Activated CD4-positive, alpha-beta memory T cell treated with anti-CD3 and anti-CD28 coated beads for 36 hours (primary cell): ENCODE results near the gene IRF9. TPM values are rescaled to one million over a fixed set of nuclear protein-coding genes. Genes with fewer than 3 reads are reported as not detected.

Experiments
- CTCF ChIA-PET: fragments of 350-600 bp; sonication (Branson Sonifier 250); formaldehyde crosslinking; loops from one replicate; lab custom pipeline; 2021; ENCODE audit warnings: antibody characterized with exemption, inconsistent platforms; lab: Charles Lee
- POLR2A ChIA-PET: fragments of 350-600 bp; sonication (Branson Sonifier 250); formaldehyde crosslinking; loops from one replicate; lab custom pipeline; 2021; ENCODE audit warnings: antibody characterized with exemption; lab: Charles Lee
- DNase-seq: peaks from one replicate; pipeline ENCODE4 v3.0.0-alpha.2; 2020
- H3K27ac Mint-ChIP-seq: one replicate; pipeline ENCODE4 v1.8.0; 2021; ENCODE audit warnings: mixed read lengths
- H3K27me3 Mint-ChIP-seq: one replicate; pipeline ENCODE4 v1.8.0; 2021; ENCODE audit warnings: mixed read lengths
- H3K36me3 Mint-ChIP-seq: one replicate; pipeline ENCODE4 v1.8.0; 2021; ENCODE audit warnings: mixed read lengths
- H3K4me1 Mint-ChIP-seq: one replicate; pipeline ENCODE4 v1.8.0; 2021; ENCODE audit warnings: low read depth, mixed read lengths
- H3K4me3 Mint-ChIP-seq: one replicate; pipeline ENCODE4 v1.8.0; 2021; ENCODE audit warnings: mild to moderate bottlenecking, mixed read lengths
- H3K9me3 Mint-ChIP-seq: one replicate; pipeline ENCODE4 v1.8.0; 2021; ENCODE audit warnings: mixed read lengths
- intact Hi-C: fragments of 100-400 bp; cut with micrococcal nuclease; formaldehyde crosslinking; loops from one replicate; pipeline ENCODE4 v1.15.1; 2023
- microRNA-seq: library from miRNA; unstranded; fragments of <30 nt; microRNA quantifications from one replicate; pipeline ENCODE4 v1.2.0, GENCODE V29; 2022; ENCODE audit warnings: borderline number of aligned reads, borderline microRNAs expressed, borderline replicate concordance
- total RNA-seq, 2 experiments: library from RNA; stranded (reverse); gene quantifications; one replicate each; pipeline ENCODE4 v1.2.3, GENCODE V29; 2021

The IRF9 gene
- total RNA-seq, 2 experiments from 2014 or later: 158 to 172 TPM

- Mint-ChIP-seq H3K4me1 (peaks cover 31% of the 10 kb centered on the region), H3K4me3 (no peak overlapping the region), H3K36me3 (peaks cover 72% of the 10 kb centered on the region), H3K9me3 (peaks cover 8% of the 10 kb centered on the region), H3K27me3 (no peaks in the 10 kb centered on the region), H3K27ac (peak overlapping the region; percentile 5)
- DNase-seq: no peak
- ChIA-PET POLR2A (interaction anchor here (3.7 kb wide), 1 partner anchor 12 kb away, joined by 14 read pairs; the partner anchor contains the start of gene TM9SF1), CTCF (interaction anchor here (1.1 kb wide), 1 partner anchor 8 kb away, joined by 3 read pairs; the partner anchor contains the start of gene MDP1)
- intact Hi-C loops: no loop called here
Observed at GRCh38 chr14:24207104-24207551, 46.1 kb downstream of the IRF9 start.

DNA sequence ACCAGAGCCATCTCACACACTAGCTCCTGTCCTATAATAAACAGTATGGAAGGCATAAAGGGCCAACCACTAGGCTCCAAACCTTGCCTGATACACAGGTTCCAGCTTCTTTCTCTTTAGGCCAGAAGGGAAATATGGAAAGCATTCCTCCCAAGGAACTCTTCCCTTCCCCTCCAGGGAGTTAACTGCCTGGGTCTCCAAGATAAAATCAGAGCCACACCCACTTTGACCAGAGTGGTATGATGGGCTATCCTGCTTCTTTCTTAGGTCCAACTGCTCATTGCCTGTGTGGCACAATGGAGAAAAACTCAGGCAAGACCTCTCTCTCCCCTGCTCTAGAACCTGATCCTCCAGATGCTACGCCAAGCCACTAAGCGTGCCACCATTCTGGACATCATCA lies 46.6 kb downstream of the IRF9 start:
- no peak for DNase-seq
- Mint-ChIP-seq H3K36me3 (peaks cover 67% of the 10 kb centered on the region), H3K27me3 (no peaks in the 10 kb centered on the region), H3K4me3 (no peak overlapping the region), H3K4me1 (peaks cover 35% of the 10 kb centered on the region), H3K9me3 (peaks cover 6% of the 10 kb centered on the region), H3K27ac (no peak overlapping the region)
- ChIA-PET CTCF (interaction anchor here (1.1 to 2.2 kb wide), 2 partner anchors 8 to 100 kb away, joined by 3 to 8 read pairs; partner anchors contain the start of genes CIDEB and MDP1), POLR2A (interaction anchor here (3.7 kb wide), 1 partner anchor 12 kb away, joined by 14 read pairs; the partner anchor contains the start of gene TM9SF1)
- intact Hi-C loops: no loop called here

GRCh38 chr14:24211311-24211710 lies 50.2 kb downstream of the IRF9 start:
- peak overlapping the region; percentile 84 for H3K4me3 Mint-ChIP-seq
- POLR2A ChIA-PET: interaction anchor here (1.4 kb wide), 1 partner anchor 27 kb away, joined by 3 read pairs; no protein-coding TSS in a partner anchor
- H3K9me3 Mint-ChIP-seq: no peaks in the 10 kb centered on the region
- no peak for DNase-seq
- peaks cover 50% of the 10 kb centered on the region for H3K36me3 Mint-ChIP-seq
- peaks cover 54% of the 10 kb centered on the region for H3K4me1 Mint-ChIP-seq
- intact Hi-C loops: no loop called here
- H3K27ac Mint-ChIP-seq: peak overlapping the region; percentile 95
- CTCF ChIA-PET: interaction anchor here (0.7 to 1.2 kb wide), 4 partner anchors 16 to 122 kb away, joined by 3 read pairs; partner anchors contain the start of genes IPO4, IRF9 and TM9SF1
- no peaks in the 10 kb centered on the region for H3K27me3 Mint-ChIP-seq

DNA sequence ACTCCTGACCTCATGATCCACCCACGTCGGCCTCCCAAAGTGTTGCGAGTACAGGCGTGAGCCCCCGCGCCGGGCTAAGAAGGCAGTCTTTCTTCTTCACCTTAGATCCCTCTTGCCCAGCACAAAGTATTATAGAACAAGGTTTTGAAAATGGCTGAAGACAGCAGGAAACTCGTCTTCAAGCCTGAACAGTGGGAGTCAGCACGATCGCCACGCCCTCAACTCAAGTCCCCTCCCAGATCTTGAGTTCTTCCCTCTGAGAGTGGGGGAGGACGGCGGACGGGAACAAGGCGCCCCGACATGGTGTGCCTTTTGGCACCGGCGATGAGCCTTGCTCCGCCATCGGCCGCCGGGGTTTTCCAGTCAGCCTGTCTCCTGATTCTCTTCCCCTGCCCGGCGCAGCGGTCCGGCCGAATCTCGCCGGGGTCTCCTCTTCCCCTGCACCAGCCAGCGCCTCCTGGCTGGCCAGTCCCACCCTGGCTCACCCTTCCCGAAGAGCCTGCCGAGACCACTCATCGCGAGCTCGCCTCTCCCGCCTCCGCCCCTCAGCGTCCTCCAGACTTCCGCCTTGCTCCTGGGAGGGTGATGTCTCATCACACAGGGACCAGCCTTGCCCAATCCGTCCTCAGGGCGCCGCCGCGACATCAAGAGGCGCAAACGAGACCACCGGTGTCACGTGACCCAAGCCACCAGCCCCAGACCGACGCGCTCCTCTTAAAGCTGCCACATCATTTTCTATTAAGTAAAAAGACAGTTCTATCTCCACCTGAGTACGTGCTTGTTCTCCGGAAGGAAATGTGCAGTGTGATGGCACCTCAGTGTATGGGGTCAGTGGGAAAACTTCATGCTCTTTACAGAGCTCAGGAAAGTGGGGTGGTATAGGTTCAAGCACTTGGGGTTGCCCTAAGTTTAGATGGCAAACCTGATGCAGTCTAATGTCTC lies 52.1 kb downstream of the IRF9 start, which contains the start of gene CHMP4A:
CHMP4A (minus strand) TSS at position 565 of the 942 bp plus-strand sequence; CDS start at position 516, 49 bp downstream.
- POLR2A ChIA-PET: interaction anchor here (0.6 to 2.5 kb wide), 23 partner anchors 10 to 217 kb away, joined by 3 to 14 read pairs (median 4); partner anchors contain the start of genes CBLN3, DCAF11, EMC9 and GMPR2
- intact Hi-C loops: loop anchor here (1.0 kb wide), 12 partner anchors 18 to 229 kb away; partner anchors contain the start of genes DCAF11, DHRS1, EMC9 and GMPR2

DNA sequence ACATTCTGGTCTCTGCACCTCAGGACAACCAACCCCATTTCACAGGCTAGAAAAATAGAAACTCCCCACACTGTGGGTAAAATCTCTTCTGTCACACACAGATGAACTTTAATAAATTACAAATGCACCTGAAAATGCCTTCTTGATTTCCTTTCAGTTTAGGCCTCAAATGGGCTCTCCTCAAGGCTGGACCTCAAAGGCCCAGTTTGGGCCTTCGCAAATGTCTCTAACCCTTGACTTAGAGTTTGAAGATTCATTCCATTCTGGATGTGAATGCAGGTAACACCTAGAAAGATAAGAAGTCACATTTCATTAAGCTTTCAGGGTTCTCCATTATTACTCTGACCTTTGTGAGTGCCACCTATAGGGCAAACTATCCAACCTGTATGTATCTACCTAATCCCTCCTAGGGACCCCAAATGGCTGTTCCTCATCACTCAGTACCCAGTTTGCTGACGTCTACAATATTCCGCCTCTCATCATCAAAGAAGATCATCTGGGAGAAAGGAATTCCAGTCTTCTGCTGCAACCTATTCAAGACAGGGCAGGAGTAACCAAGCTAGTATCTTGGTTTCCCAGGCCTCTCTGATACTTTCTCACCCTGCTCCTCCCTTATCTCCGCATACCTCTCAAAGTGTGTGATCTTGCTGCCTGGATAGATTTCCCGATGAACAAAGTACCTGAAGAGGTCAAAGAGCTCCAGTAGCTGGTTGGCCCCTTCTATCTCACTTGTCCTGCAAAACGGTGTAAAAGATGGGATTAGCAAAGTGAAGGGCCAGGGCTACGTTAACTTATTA lies 53.0 kb downstream of the IRF9 start:
- H3K27me3 Mint-ChIP-seq: no peaks in the 10 kb centered on the region
- ChIA-PET POLR2A (interaction anchor here (0.6 to 2.6 kb wide), 26 partner anchors 10 to 910 kb away, joined by 3 to 20 read pairs (median 4); partner anchors contain the start of genes CBLN3, DCAF11, EMC9 and GMPR2), CTCF (interaction anchor here (0.6 to 4.6 kb wide), 15 partner anchors 18 to 222 kb away, joined by 3 to 39 read pairs (median 3); partner anchors contain the start of genes CIDEB, IPO4, IRF9 and KHNYN)
- peak overlapping the region; percentile 84 for H3K4me3 Mint-ChIP-seq
- no peak for DNase-seq
- intact Hi-C loops: loop anchor here (1.0 kb wide), 12 partner anchors 18 to 228 kb away; partner anchors contain the start of genes DCAF11, DHRS1, EMC9 and GMPR2
- peaks cover 36% of the 10 kb centered on the region for H3K36me3 Mint-ChIP-seq
- peak overlapping the region; percentile 95 for H3K27ac Mint-ChIP-seq
- H3K9me3 Mint-ChIP-seq: no peaks in the 10 kb centered on the region
- peaks cover 47% of the 10 kb centered on the region for H3K4me1 Mint-ChIP-seq

More for the DNA sequence above, 52.1 kb downstream of the IRF9 start, which contains the start of gene CHMP4A:
- no peaks in the 10 kb centered on the region for H3K9me3 Mint-ChIP-seq
- H3K27me3 Mint-ChIP-seq: no peaks in the 10 kb centered on the region
- peaks cover 48% of the 10 kb centered on the region for H3K4me1 Mint-ChIP-seq
- H3K36me3 Mint-ChIP-seq: peaks cover 39% of the 10 kb centered on the region
- peak within 1 kb of the TSS; percentile 84 for H3K4me3 Mint-ChIP-seq
- peak within 1 kb of the TSS; percentile 95 for H3K27ac Mint-ChIP-seq
- CTCF ChIA-PET: interaction anchor here (0.6 to 4.6 kb wide), 14 partner anchors 17 to 223 kb away, joined by 3 to 39 read pairs (median 4); partner anchors contain the start of genes CIDEB, IPO4, IRF9 and KHNYN
- DNase-seq: peak; percentile 99

- Mint-ChIP-seq H3K27me3 (no peaks in the 10 kb centered on the region), H3K4me3 (peak within 1 kb of the TSS; percentile 84), H3K9me3 (no peaks in the 10 kb centered on the region), H3K36me3 (peaks cover 21% of the 10 kb centered on the region), H3K27ac (peak within 1 kb of the TSS; percentile 94), H3K4me1 (peaks cover 41% of the 10 kb centered on the region)
- POLR2A ChIA-PET: interaction anchor here (0.6 to 2.6 kb wide), 16 partner anchors 8 to 110 kb away, joined by 3 to 20 read pairs (median 4); partner anchors contain the start of genes CIDEB, DHRS1, GMPR2 and IPO4
- intact Hi-C loops: loop anchor here (1.0 kb wide), 1 partner anchor 82 kb away; no protein-coding TSS in a partner anchor
- CTCF ChIA-PET: interaction anchor here (0.7 to 4.6 kb wide), 27 partner anchors 8 to 220 kb away, joined by 3 to 39 read pairs (median 4); partner anchors contain the start of genes CIDEB, DCAF11, DHRS1 and IRF9
- DNase-seq: peak; percentile 92
Observed at GRCh38 chr14:24215495-24216344, 54.7 kb downstream of the IRF9 start, which contains the start of gene MDP1. TSS of gene MDP1 (minus strand) at chr14:24216066. CDS start at chr14:24215955, 111 bp downstream.

Small RNAs within 50 kb of the gene (microRNA-seq; reads per million reads assigned to microRNA genes)
- not detected for gene MIR7703

Other genes with a start within 250 kb of the IRF9 start
- gene DHRS4, start 207.5 kb upstream of the IRF9 start, total RNA-seq: 10 to 100 TPM; 25.7 to 27.0 TPM
- gene DHRS4L2, start 172.3 kb upstream of the IRF9 start, total RNA-seq: 10 to 100 TPM; 27.6 to 29.6 TPM
- gene CARMIL3, start 109.3 kb upstream of the IRF9 start, total RNA-seq: under 1 TPM; 0.75 to 1.00 TPM
- not detected for gene CPNE6, start 89.7 kb upstream of the IRF9 start, total RNA-seq
- 100 to 1,000 TPM; 118 to 125 TPM for gene PCK2, start 67.0 kb upstream of the IRF9 start, total RNA-seq
- gene DCAF11, start 46.5 kb upstream of the IRF9 start, total RNA-seq: 10 to 100 TPM; 85.6 to 91.8 TPM
- 1 to 10 TPM; 1.2 to 1.9 TPM for gene NRL, start 46.3 kb upstream of the IRF9 start, total RNA-seq
- gene FITM1, start 30.6 kb upstream of the IRF9 start, total RNA-seq: under 1 TPM in 1 of 2 experiments, not detected in 1; 0.86 TPM
- 100 to 1,000 TPM; 403 to 427 TPM for gene PSME1, start 25.1 kb upstream of the IRF9 start, total RNA-seq
- 10 to 100 TPM; 40.0 to 40.9 TPM for gene EMC9, start 19.7 kb upstream of the IRF9 start, total RNA-seq
- gene PSME2, start 14.7 kb upstream of the IRF9 start, total RNA-seq: 100 to 1,000 TPM; 404 to 411 TPM
- 10 to 100 TPM; 75.5 to 80.4 TPM for gene RNF31, start 13.8 kb upstream of the IRF9 start, total RNA-seq
- gene REC8, start 10.8 kb downstream of the IRF9 start, total RNA-seq: 10 to 100 TPM; 24.9 to 27.9 TPM
- gene IPO4, start 27.6 kb downstream of the IRF9 start, total RNA-seq: 10 to 100 TPM; 69.5 to 72.6 TPM
- gene TM9SF1, start 34.2 kb downstream of the IRF9 start, total RNA-seq: 10 to 100 TPM; 23.7 to 26.7 TPM
- under 1 TPM in 1 of 2 experiments, not detected in 1; 0.50 TPM for gene TSSK4, start 44.4 kb downstream of the IRF9 start, total RNA-seq
- gene CHMP4A, start 52.2 kb downstream of the IRF9 start, total RNA-seq: 10 to 100 TPM; 79.0 to 84.6 TPM
- gene MDP1, start 54.8 kb downstream of the IRF9 start, total RNA-seq: 10 to 100 TPM; 14.2 to 15.8 TPM
- 100 to 1,000 TPM; 202 to 213 TPM for gene NEDD8, start 71.1 kb downstream of the IRF9 start, total RNA-seq
- 10 to 100 TPM; 56.9 to 64.6 TPM for gene GMPR2, start 71.7 kb downstream of the IRF9 start, total RNA-seq
- gene TINF2, start 81.4 kb downstream of the IRF9 start, total RNA-seq: 100 to 1,000 TPM in 1 of 2 experiments, 10 to 100 TPM in 1; 94.9 to 101 TPM
- gene TGM1, start 101.9 kb downstream of the IRF9 start, total RNA-seq: 1 to 10 TPM; 3.7 to 4.5 TPM
- gene RABGGTA, start 110.3 kb downstream of the IRF9 start, total RNA-seq: 10 to 100 TPM; 39.5 to 40.6 TPM
- gene DHRS1, start 138.5 kb downstream of the IRF9 start, total RNA-seq: 10 to 100 TPM; 14.7 to 14.9 TPM
- 10 to 100 TPM; 30.7 to 30.9 TPM for gene NOP9, start 138.6 kb downstream of the IRF9 start, total RNA-seq
- 10 to 100 TPM; 22.6 to 25.8 TPM for gene CIDEB, start 146.7 kb downstream of the IRF9 start, total RNA-seq
- gene LTB4R2, start 148.9 kb downstream of the IRF9 start, total RNA-seq: 1 to 10 TPM; 9.4 to 9.6 TPM
- gene LTB4R, start 150.2 kb downstream of the IRF9 start, total RNA-seq: 10 to 100 TPM; 15.4 to 16.7 TPM
- gene ADCY4, start 173.8 kb downstream of the IRF9 start, total RNA-seq: 1 to 10 TPM; 1.6 to 2.4 TPM
- 10 to 100 TPM; 11.0 to 11.8 TPM for gene RIPK3, start 178.7 kb downstream of the IRF9 start, total RNA-seq
- not detected for gene NFATC4, start 206.9 kb downstream of the IRF9 start, total RNA-seq
- gene NYNRIN, start 237.7 kb downstream of the IRF9 start, total RNA-seq: under 1 TPM; 0.02 to 0.22 TPM